ENCODE results near the gene SENP5.

The SENP5 gene

DNA sequence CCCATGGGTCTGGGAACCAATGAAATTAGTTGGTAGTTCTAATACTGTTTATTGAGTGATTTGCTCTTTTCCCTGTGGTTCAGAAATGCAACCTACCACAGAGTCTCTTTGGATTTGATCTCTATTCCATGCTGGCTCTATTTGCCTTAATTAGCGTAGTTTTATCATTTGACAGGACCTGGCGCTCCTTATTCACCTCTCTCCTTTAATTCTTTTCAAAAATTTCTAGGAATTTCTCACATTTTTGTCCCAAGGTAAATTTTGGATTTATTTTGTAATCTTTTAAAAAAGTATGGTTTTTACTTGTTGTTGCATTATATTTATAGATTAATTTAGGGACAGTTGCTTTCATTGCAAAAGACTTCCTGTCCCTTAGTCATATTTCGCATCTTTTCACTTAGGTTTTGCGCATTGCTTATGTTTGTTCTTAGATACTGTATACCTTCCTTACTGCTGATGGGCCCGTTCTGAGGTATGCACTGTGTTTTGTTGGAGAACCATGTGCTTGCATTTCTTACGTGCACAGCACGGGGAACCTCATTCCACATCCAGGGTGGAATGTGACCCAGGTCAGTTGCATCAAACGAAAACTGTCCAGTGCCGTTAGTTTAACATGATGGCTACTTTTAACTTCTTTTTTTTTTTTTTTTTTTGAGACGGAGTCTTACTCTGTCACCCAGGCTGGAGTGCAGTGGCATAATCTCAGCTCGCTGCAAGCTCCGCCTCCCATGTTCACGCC lies 27.0 kb downstream of the SENP5 start:
- no peaks in the 10 kb centered on the region for H3K4me1 ChIP-seq (ENCODE audit: insufficient read depth, low read length)

DNA sequence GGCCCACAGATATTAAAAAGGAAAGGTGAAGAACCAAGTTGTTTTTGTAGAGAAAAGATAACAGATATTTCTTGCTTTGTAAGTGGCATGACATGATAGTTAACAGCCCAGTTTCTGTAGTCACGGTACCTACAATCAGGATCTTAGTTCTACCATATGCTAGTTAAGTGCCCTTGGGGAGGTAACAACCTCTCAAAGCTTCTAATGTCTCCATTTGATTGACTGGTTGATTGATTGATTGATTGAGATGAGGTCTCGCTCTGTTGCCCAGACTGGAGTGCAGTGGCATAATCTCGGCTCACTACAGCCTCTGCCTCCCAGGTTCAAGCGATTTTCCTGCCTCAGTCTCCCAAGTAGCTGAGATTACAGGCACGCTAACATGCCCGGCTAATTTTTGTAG lies 28.5 kb downstream of the SENP5 start:
- 0 out of 2 replicates have a peak, but pooled peaks cover 3% of the 10 kb centered on the region for H3K9me3 ChIP-seq (ENCODE audit: insufficient read depth, low read depth, low read length)
- H3K4me3 ChIP-seq (ENCODE audit: low read length): no peak overlapping the region
- no peaks in the 10 kb centered on the region for H3K27me3 ChIP-seq (ENCODE audit: insufficient read depth, low read length)
- no peak overlapping the region for H3K27ac ChIP-seq (ENCODE audit: low read length)
- H3K36me3 ChIP-seq (ENCODE audit: insufficient read depth, low read depth, low read length): peaks cover 25% of the 10 kb centered on the region
- no peak overlapping the region for H3K9ac ChIP-seq (ENCODE audit: low read depth, low read length)
- no peaks in the 10 kb centered on the region for H3K4me1 ChIP-seq (ENCODE audit: insufficient read depth, low read length)

More for the DNA sequence above, 27.0 kb downstream of the SENP5 start:
- no peaks in the 10 kb centered on the region for H3K27me3 ChIP-seq (ENCODE audit: insufficient read depth, low read length)
- no peak overlapping the region for H3K9ac ChIP-seq (ENCODE audit: low read depth, low read length)
- peaks cover 11% of the 10 kb centered on the region; the same call in 1 of the 2 replicates for H3K36me3 ChIP-seq (ENCODE audit: insufficient read depth, low read depth, low read length)
- no peak overlapping the region for H3K27ac ChIP-seq (ENCODE audit: low read length)
- 0 out of 2 replicates have a peak, but pooled peaks cover 3% of the 10 kb centered on the region for H3K9me3 ChIP-seq (ENCODE audit: insufficient read depth, low read depth, low read length)
- no peak overlapping the region for H3K4me3 ChIP-seq (ENCODE audit: low read length)

DNA sequence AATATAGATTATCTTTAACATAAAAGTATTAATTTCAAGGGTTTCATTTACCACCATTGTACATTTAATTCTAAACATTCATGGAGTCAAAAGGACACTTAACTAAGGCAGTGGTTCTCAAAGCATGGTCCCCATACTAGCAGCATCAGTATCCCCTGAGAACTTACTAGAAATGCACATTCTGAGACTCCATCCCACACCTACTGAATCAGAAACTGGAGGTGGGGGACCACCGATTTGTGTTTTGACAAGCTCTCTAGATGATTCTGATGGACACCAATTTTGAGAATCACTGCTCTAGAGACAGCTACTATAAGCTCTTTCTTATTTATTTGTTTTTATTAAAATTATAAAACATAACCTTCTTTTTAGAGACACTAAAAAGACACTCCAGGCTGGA lies 34.0 kb downstream of the SENP5 start:
- Histone ChIP-seq H3K27me3 (ENCODE audit: insufficient read depth, low read length) (no peaks in the 10 kb centered on the region), H3K4me3 (ENCODE audit: low read length) (no peak overlapping the region), H3K4me1 (ENCODE audit: insufficient read depth, low read length) (no peaks in the 10 kb centered on the region), H3K9me3 (ENCODE audit: insufficient read depth, low read depth, low read length) (0 out of 2 replicates have a peak, but pooled peaks cover 3% of the 10 kb centered on the region), H3K27ac (ENCODE audit: low read length) (no peak overlapping the region), H3K36me3 (ENCODE audit: insufficient read depth, low read depth, low read length) (peaks cover 69% of the 10 kb centered on the region), H3K9ac (ENCODE audit: low read depth, low read length) (no peak overlapping the region)

DNA sequence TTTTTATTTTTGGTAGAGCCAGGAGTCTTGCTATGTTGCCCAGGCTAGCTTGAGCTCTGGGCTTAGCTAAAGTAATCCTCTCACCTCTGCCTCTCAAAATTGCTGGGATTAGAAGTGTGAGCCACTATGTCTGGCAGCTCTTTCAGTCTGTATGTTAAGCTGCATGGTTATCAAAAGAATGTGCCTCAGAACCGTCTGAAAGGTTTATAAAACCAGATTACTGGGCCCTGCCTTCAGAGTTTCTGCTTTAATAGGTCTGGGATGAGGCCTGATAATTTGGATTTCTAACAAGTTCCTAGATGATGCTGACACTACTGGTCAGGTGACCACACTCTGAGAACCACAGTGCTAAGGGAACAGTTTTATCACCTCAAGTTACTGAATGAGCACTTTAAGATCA lies 34.6 kb downstream of the SENP5 start:
- H3K9me3 ChIP-seq (ENCODE audit: insufficient read depth, low read depth, low read length): 0 out of 2 replicates have a peak, but pooled peaks cover 3% of the 10 kb centered on the region
- H3K9ac ChIP-seq (ENCODE audit: low read depth, low read length): no peak overlapping the region
- H3K27me3 ChIP-seq (ENCODE audit: insufficient read depth, low read length): no peaks in the 10 kb centered on the region
- no peak overlapping the region for H3K27ac ChIP-seq (ENCODE audit: low read length)
- H3K36me3 ChIP-seq (ENCODE audit: insufficient read depth, low read depth, low read length): peaks cover 69% of the 10 kb centered on the region
- H3K4me3 ChIP-seq (ENCODE audit: low read length): no peak overlapping the region
- no peaks in the 10 kb centered on the region for H3K4me1 ChIP-seq (ENCODE audit: insufficient read depth, low read length)

DNA sequence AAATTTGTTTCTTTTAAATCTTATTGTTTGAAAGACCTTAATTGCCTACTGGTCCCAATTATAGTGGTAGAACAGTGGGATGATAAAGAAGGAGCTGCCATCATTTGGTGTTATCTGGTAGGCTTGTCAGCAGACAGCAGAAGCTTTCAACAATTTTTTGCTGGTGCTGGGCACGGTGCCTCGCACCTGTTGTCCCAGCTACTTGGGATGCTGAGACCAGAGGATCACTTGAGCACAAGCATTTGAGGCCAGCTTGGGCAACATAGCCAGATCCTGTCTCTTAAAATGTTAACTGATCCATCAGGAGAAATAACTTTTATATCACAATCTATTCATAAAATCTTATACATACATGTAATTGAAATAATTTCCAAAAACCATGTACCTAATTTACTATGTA lies 36.0 kb downstream of the SENP5 start:
- Histone ChIP-seq H3K4me1 (ENCODE audit: insufficient read depth, low read length) (no peaks in the 10 kb centered on the region), H3K9ac (ENCODE audit: low read depth, low read length) (no peak overlapping the region), H3K27ac (ENCODE audit: low read length) (no peak overlapping the region), H3K9me3 (ENCODE audit: insufficient read depth, low read depth, low read length) (no peaks in the 10 kb centered on the region), H3K4me3 (ENCODE audit: low read length) (no peak overlapping the region), H3K27me3 (ENCODE audit: insufficient read depth, low read length) (no peaks in the 10 kb centered on the region), H3K36me3 (ENCODE audit: insufficient read depth, low read depth, low read length) (peaks cover 74% of the 10 kb centered on the region)

DNA sequence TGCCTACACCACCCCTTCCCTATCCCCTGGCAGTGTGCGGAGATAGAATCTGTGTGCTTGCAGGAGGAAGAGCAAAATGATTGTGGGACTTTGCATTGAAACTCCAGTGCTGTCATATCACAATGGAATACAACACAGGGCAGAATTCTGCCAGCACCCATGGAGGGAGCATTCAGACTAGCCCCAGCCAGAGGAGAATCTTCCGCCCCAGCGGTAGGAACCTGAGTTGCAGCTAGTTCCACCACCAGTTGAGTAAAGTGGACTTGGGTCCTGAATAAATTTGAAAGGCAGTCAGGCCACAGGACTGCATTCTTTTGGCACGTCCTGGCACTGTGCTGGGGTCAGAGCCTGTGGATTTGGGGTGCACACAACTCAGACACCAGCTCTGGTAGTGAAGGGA lies 47.1 kb downstream of the SENP5 start:
- Histone ChIP-seq H3K9ac (ENCODE audit: low read depth, low read length) (no peak overlapping the region), H3K36me3 (ENCODE audit: insufficient read depth, low read depth, low read length) (peaks cover 9% of the 10 kb centered on the region; the same call in 1 of the 2 replicates), H3K9me3 (ENCODE audit: insufficient read depth, low read depth, low read length) (no peaks in the 10 kb centered on the region), H3K4me3 (ENCODE audit: low read length) (no peak overlapping the region), H3K4me1 (ENCODE audit: insufficient read depth, low read length) (no peaks in the 10 kb centered on the region), H3K27me3 (ENCODE audit: insufficient read depth, low read length) (no peaks in the 10 kb centered on the region), H3K27ac (ENCODE audit: low read length) (no peak overlapping the region)

DNA sequence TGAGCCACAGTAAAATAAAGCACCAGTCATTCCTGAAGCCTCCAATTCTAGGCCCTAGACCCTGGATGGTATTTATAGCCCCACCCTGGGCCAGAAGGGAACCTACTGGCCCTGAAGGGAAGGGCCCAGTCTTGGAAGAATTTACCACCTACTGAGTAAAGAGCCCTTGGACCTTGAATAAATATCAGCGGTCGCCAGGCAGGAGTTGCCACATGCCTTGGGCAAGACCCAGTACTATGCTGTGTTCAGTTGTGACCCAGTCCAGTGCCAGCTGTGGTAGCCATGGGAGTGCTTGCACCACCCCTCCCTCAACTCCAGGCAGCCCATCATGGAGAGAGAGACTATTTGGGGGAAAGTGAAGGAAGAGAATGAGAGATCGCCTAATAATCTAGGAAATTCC lies 47.7 kb downstream of the SENP5 start:
- Histone ChIP-seq H3K27ac (ENCODE audit: low read length) (no peak overlapping the region), H3K4me3 (ENCODE audit: low read length) (no peak overlapping the region), H3K9me3 (ENCODE audit: insufficient read depth, low read depth, low read length) (no peaks in the 10 kb centered on the region), H3K27me3 (ENCODE audit: insufficient read depth, low read length) (no peaks in the 10 kb centered on the region), H3K9ac (ENCODE audit: low read depth, low read length) (no peak overlapping the region), H3K4me1 (ENCODE audit: insufficient read depth, low read length) (no peaks in the 10 kb centered on the region), H3K36me3 (ENCODE audit: insufficient read depth, low read depth, low read length) (peaks cover 9% of the 10 kb centered on the region; the same call in 1 of the 2 replicates)

DNA sequence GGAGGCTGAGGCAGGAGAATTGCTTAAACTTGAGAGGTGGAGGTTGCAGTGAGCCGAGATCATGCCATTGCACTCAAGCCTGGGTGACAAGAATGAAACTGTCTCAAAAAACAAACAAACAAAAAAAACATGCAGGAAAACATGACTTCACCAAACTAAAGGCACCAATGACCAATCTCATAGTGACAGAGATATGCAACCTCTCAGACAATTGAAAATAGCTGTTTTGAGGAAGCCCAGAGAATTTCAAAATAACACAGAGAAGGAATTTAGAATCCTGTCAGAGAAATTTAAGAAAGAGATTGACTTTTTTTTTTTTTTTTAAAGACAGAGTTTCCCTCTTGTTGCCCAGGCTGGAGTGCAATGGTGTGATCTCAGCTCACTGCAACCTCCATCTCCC lies 48.5 kb downstream of the SENP5 start:
- Histone ChIP-seq H3K27ac (ENCODE audit: low read length) (no peak overlapping the region), H3K9ac (ENCODE audit: low read depth, low read length) (no peak overlapping the region), H3K9me3 (ENCODE audit: insufficient read depth, low read depth, low read length) (no peaks in the 10 kb centered on the region), H3K36me3 (ENCODE audit: insufficient read depth, low read depth, low read length) (peaks cover 9% of the 10 kb centered on the region; the same call in 1 of the 2 replicates), H3K27me3 (ENCODE audit: insufficient read depth, low read length) (no peaks in the 10 kb centered on the region), H3K4me1 (ENCODE audit: insufficient read depth, low read length) (no peaks in the 10 kb centered on the region), H3K4me3 (ENCODE audit: low read length) (no peak overlapping the region)

DNA sequence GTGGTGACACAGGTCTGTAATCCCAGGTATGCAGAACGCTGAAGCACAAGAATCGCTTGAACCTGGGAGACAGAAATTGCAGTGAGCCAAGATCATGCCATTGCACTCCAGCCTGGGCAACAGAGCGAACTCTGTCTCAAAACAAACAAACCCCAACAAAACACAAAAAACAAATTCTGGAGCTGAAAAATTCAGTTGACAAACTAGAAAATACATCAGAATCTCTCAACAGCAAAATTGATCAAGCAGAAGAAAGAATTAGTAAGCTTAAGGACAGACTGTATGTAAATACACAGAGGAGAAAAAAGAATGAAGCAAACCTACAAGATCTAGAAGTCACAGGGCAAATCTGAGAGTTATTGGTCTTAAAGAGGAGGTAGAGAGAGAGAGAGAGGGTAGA lies 49.3 kb downstream of the SENP5 start:
- H3K4me3 ChIP-seq (ENCODE audit: low read length): no peak overlapping the region
- no peak overlapping the region for H3K27ac ChIP-seq (ENCODE audit: low read length)
- no peaks in the 10 kb centered on the region for H3K27me3 ChIP-seq (ENCODE audit: insufficient read depth, low read length)
- no peak overlapping the region for H3K9ac ChIP-seq (ENCODE audit: low read depth, low read length)
- peaks cover 9% of the 10 kb centered on the region; the same call in 1 of the 2 replicates for H3K36me3 ChIP-seq (ENCODE audit: insufficient read depth, low read depth, low read length)
- H3K9me3 ChIP-seq (ENCODE audit: insufficient read depth, low read depth, low read length): no peaks in the 10 kb centered on the region
- no peaks in the 10 kb centered on the region for H3K4me1 ChIP-seq (ENCODE audit: insufficient read depth, low read length)

DNA sequence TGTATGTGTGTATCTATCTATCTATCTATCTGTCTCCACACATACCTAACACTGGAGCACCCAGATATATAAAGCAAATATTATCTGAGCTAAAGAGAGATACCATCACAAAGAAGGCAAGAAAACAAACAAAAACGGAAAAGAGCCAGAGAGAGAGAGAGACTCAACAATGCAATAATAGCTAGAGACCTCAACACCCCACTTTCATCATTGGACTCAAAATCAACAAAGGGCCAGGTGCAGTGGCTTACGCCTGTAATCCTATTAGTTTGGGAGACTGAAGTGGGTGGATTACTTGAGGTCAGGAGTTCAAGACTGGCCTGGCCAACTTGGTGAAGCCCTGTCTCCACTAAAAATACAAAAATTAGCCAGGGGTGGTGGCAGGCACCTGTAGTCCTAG lies 51.2 kb downstream of the SENP5 start:
- Histone ChIP-seq H3K9ac (ENCODE audit: low read depth, low read length) (no peak overlapping the region), H3K36me3 (ENCODE audit: insufficient read depth, low read depth, low read length) (peaks cover 9% of the 10 kb centered on the region; the same call in 1 of the 2 replicates), H3K27ac (ENCODE audit: low read length) (no peak overlapping the region), H3K4me3 (ENCODE audit: low read length) (no peak overlapping the region), H3K4me1 (ENCODE audit: insufficient read depth, low read length) (no peaks in the 10 kb centered on the region), H3K9me3 (ENCODE audit: insufficient read depth, low read depth, low read length) (no peaks in the 10 kb centered on the region), H3K27me3 (ENCODE audit: insufficient read depth, low read length) (no peaks in the 10 kb centered on the region)

DNA sequence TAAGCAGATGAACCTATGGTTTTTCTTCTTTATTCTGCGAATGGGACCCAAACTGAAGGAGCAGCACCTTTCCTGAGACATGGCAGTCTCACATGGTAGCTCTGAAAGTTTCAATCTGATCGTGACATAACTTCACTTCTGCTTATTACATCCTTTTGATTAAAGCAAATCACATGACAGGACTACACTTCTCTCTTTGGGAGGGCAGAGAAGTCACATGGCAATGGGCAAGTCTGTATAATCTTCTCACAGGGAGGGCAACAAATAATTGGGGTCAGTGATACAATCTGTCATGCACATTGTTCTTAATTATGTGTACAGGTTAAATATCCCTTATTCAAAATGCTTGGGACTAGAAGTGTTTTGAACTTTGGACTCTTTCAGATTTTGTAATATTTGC lies 53.0 kb downstream of the SENP5 start:
- H3K9ac ChIP-seq (ENCODE audit: low read depth, low read length): no peak overlapping the region
- no peak overlapping the region for H3K27ac ChIP-seq (ENCODE audit: low read length)
- no peak overlapping the region for H3K4me3 ChIP-seq (ENCODE audit: low read length)
- no peaks in the 10 kb centered on the region for H3K9me3 ChIP-seq (ENCODE audit: insufficient read depth, low read depth, low read length)
- H3K36me3 ChIP-seq (ENCODE audit: insufficient read depth, low read depth, low read length): no peaks in the 10 kb centered on the region
- H3K27me3 ChIP-seq (ENCODE audit: insufficient read depth, low read length): no peaks in the 10 kb centered on the region
- H3K4me1 ChIP-seq (ENCODE audit: insufficient read depth, low read length): no peaks in the 10 kb centered on the region

Data from iPS-20b (cell line).